HG02970 (cell line): ENCODE results near the gene MEGF6.
"Not testable (repeated sequence)": the region's sequence is repeated elsewhere in the genome, so short reads cannot be mapped to it uniquely, and the experiment has no call there.

Experiments
- ATAC-seq: cut with Tn5 transposase; IDR thresholded peaks from one replicate; pipeline ENCODE4 v1.9.1; 2021; ENCODE audit warnings: mild to moderate bottlenecking, moderate library complexity, moderate number of reproducible peaks; ENCODE audit not compliant: unreplicated experiment, low FRiP score

MEGF6 gene

DNA sequence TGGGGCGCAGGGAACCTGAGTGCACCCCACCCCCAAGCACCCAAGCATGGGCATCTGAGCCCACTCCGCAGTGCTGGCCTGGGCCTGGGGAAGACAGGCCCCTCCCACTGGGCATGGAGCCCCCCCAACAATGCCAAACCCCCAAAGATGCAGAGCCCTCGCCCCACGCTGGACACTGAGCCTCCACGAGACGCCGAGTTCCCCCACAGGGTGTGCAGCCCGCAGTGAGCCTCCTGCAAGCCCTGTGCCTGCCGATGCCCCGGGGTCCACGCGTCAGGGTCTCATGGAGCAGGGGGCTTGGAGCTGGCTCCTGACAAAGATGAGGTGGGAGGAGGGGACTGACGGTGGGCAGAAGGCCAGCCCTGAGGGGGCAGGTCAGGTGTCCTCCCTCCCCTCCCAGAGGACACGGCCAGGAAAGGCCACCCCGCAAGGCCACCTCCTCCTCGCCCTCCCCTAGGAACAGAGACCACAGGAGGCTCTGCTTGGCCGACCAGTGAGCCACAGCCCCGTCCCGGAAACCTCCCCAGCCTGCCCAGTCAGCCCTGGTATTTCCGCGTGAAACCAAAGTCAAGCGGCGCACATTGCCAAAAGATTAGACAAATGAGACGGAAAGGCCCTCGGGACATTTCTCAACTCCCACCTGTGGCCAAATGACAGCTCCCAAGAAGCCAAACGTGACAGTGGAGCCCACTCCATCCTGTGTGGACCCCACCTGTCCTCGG is 33.4 kb downstream of the MEGF6 start:
- ATAC-seq = no peak

DNA sequence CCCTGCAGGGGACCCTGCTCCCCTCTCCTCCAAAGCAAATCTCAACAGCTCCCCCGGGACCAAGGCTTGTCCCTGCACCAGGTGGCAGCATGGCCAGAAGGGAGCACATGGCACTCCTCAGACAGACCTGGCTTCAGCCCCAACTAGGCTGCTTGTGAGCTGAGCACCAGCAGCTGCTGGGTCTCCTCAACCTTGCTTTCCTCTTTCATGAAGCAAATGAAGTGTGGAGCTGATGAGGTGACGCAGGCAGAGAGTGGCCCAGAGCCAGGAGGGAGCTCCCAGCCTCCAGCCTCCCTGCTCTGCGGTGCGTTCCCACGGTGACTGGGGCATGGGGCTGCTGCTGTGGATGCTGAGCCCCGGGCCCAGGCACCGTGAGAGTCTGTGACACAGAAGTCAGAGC is 34.0 kb downstream of the MEGF6 start:
- ATAC-seq = no peak

GRCh38 chr1:3575993-3576392 is 35.3 kb downstream of the MEGF6 start:
- ATAC-seq = no peak

- ATAC-seq = not testable (repeated sequence)
Observed at GRCh38 chr1:3575515-3575914, 35.8 kb downstream of the MEGF6 start.

GRCh38 chr1:3573500-3573899 is 37.8 kb downstream of the MEGF6 start:
- ATAC-seq = no peak

GRCh38 chr1:3572638-3573037 is 38.7 kb downstream of the MEGF6 start:
- not testable (repeated sequence) for ATAC-seq

DNA sequence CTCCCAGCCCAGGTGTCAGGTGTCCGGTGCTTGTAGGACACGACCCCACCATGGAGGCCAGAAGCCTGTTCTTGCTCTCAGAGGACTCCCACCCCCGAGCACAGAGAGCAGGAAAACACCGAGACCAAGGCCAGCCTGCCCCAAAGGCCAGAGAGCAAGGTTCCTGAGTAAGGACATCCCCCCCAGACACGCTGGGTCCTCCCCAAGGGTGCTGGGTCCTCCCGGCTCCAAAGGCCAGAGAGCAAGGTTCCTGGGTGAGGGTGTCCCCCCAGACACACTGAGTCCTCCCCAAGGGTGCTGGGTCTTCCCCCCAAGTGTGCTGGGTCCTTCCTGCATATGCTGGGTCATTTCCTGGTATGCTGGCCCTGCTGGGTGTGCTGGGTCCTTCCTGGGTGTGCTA is 40.0 kb downstream of the MEGF6 start:
- ATAC-seq = no peak

GRCh38 chr1:3570066-3570986 is 41.0 kb downstream of the MEGF6 start:
- no peak for ATAC-seq

DNA sequence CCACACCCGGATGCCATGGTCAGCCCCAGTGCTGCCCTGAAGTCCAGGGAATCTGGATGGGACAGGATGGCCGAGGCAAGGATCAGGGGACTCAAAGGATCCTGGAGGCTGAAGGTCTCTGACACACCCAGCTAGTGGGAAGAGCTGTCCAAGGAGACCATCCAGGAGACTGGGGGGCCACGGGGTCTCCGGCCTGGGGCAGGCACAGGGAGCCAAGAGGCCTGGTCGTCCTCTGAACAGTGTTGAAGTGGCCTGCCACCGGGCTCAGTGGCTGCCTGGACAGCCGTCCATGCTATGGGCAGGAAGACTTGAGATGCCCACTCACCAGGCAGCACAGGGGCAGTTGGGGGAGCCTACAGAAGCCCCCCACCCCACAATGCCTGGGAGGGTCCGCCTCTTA is 41.9 kb downstream of the MEGF6 start:
- no peak for ATAC-seq

DNA sequence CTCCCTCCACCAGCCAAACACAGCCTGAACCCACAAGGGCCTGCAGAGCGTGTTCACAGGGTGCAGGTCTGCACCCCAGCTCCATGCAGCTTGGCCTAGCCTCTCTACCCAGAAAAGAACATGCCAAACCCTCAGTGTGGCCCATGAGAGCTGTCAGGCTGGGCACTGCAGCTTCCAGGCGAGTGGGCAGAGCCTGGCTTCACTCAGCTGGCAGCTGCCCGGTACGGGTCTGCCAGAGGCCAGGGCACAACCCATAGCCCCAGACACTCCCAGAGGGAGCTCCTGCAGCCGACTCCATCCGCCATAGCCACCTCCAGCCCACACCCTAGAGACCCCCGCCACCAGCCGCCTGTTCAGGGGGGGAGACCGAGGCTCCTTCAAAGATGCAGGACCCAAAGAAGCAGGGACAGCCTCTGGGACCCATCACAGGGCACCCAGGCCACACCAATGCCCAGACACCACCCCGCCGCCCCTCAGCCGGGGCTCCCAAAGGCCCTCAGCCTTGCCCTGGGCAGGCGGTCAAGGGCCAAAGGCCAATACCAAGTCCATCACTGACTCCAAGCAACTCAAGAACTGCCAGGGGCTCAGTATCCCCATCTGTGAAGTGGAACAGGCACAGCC is 42.4 kb downstream of the MEGF6 start:
- no peak for ATAC-seq

DNA sequence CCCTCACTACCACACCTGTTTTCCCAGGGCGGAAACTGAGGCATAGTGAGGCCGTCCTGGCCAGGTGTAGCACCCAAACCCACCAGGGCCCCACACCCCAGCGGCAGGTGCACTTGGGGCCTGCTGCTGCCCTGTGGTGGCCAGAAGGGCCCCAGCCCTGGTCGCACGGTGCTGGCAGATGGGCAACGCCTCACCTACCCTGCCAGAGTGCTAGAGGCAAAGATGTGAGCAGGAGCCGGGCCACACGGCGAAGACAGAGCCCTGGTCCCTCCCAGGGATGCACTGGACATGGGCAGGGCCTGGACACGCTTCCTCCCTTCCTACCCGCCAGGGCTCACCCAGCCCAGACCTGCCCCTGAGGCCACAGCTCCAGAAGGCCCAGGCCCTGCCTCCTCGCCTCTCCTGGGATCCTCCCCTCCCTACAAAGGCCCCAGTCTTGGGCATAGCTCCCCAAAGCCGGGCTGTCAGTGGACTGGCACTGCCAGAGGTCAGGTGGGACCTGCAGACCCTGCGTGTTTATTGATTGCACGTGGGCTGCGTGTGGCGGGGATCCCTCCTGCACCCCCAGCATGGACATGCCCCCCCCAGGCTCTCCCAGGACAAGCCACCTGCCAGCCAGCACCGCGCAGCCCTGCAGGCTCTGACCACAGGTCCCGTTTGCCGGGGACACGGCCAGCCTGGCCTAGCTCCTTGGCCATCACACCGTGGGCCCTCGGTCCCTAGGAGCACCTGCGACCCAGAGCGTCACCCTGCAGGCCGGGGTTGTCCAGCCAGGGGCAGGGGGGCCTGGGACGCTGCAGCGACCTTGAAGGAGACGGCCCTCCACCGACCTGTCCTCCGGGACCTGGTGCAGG is 44.1 kb downstream of the MEGF6 start:
- no peak for ATAC-seq

- no peak for ATAC-seq
Observed at GRCh38 chr1:3566003-3566885, 45.1 kb downstream of the MEGF6 start.

DNA sequence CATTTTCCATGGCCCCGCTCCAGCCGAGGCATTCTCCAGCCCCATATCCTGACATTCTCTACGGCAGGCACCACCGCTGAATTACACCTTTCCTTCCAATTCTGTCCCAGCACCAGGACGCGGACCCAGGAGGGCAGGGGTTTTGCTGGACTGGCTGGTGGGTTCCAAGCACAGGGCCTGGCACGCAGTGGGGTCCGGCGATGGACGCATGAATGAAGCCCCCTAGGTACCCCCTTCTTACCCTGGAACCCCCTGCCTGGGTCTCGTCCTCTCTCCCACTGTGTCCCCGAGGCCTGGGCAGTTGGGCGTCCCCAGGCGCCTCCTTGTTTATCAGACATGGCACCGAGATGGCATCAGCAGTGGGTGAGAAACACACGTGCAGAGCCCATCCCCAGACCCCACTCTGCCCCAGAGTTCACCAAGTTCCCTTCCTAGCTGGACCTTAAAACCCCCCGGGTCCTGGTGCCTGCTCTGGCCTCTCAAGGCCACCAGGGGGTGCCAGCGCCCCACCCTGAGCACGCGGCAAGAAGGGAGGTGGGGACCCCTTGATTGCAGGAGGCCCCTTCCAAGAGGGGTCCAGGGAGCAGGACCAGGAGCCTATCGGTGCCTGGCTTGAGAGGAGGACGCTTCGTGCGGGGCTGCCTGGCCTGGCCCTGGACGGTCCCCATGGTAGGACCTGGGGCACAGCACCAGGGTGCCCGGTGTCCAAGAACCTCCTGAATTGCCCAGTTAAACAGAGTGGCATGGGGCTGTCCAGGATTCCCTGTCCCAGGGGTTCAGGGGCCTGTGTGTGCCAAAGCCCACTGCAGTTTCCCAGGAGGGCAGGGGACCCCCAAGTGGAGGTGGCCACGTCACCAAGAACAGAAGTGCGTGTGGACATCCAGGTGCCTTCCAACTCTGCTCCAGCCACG is 46.1 kb downstream of the MEGF6 start:
- no peak for ATAC-seq

DNA sequence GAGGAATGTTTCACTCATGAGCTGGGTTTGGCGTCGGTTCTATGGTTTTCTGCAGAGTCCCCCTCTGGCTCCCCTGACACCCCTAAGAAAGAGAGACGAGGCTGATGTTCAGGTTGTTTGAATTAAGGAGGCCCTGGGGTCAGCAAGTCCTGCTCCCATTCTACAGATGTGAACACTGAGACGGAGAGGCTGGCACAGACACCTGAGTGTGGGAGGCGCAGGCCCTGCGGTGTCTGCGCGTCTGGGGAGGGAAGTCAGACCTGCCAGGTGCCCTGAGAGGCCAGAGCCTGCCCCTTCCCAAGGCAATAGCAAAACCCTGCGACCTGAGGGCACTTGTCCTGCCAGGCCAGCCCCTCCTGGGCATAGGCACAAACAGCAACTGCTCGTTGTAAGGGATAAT is 47.7 kb downstream of the MEGF6 start:
- ATAC-seq = no peak

DNA sequence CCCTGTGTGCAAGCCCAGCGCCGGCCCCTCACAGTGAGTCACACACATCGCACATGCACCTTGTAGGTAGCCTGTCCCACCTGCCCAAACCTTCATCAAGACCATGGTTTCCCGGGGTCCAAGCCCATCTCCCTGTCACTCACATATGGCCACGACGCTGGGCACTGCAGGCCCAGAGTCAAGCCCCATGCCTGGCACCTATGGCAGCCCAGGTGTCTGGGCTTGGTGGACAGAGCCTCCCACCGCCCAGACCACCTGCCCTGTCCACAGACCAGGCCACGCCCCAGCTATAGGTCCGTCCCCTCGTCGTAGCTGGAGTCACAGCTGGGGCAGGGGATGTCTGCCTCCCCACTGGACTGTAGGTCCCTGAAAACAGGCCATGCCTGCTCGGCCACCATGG is 48.2 kb downstream of the MEGF6 start:
- ATAC-seq = no peak

DNA sequence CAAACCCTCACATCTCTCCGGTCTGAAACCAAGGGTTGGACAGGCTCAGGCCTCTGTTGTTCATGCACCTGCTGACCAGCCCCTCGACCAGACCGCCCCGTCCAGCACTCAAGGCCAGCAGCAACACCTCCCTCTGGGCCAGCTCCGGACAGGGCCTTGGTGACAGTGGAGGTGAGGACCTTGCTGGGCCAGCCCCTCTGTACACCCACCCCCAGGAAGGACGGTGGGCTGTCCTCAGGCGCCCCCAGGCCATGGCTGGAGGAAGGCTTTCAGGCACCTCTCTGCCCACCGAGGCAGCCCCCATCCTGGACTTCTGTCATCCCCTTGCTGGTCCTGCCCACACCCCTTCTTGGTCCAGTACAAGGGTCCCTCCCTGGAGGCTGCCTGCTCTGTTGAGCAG is 48.6 kb downstream of the MEGF6 start:
- no peak for ATAC-seq

- no peak for ATAC-seq
Observed at GRCh38 chr1:3561702-3562101, 49.6 kb downstream of the MEGF6 start.

DNA sequence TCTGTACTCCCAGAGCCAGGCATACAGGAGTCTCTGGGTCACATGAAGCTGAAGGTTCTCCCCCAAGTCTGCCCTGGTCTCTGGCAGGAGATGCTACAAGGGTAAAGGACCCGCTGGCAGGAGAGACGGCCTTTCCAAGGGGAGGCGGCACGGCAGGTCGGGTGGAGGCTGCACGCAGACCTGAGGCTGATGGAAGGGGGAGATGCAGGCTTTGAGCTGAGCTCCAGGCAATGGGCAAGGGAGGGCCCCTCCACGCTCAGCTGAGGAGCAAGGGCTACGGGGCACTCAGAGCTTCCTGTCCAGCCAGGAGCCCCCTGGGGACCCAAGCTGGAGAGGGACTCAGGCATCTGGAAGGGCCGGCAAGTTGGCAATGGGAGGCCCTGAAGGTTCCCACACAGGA is 50.3 kb downstream of the MEGF6 start:
- ATAC-seq = no peak
